Urothelium cell line (cell line): ENCODE results near the gene ERAP2.
"Not testable (repeated sequence)": the region's sequence is repeated elsewhere in the genome, so short reads cannot be mapped to it uniquely, and the experiment has no call there.

Experiments used
- DNase-seq: peaks from one replicate; pipeline ENCODE4 v3.0.0; 2011; ENCODE audit warnings: low spot score, mixed read lengths
- FAIRE-seq: peaks from 2 replicates; lab custom pipeline; 2011; peaks lifted over from hg19 to GRCh38; lab: Jason Lieb, UNC

Gene ERAP2

GRCh38 chr5:96876292-96876850, at the start of gene ERAP2:
ERAP2 (plus strand) TSS chr5:96876500; CDS start chr5:96879686, 3,186 bp downstream.
- FAIRE-seq (no peak), DNase-seq (peak; percentile 42)

- DNase-seq (no peak), FAIRE-seq (no peak)
These were observed 47.0 kb upstream of the ERAP2 start for GRCh38 chr5:96829297-96829696.

GRCh38 chr5:96834016-96834415, 42.3 kb upstream of the ERAP2 start:
- FAIRE-seq (no peak), DNase-seq (no peak)

GRCh38 chr5:96835791-96836191, 40.5 kb upstream of the ERAP2 start:
- DNase-seq: no peak
- FAIRE-seq: no peak

- DNase-seq: no peak
- no peak for FAIRE-seq
These were observed 39.5 kb upstream of the ERAP2 start for GRCh38 chr5:96836817-96837216.

GRCh38 chr5:96837303-96837702, 39.0 kb upstream of the ERAP2 start:
- FAIRE-seq (no peak), DNase-seq (no peak)

GRCh38 chr5:96838201-96839070, 37.9 kb upstream of the ERAP2 start:
- FAIRE-seq (no peak), DNase-seq (no peak)

GRCh38 chr5:96839071-96839592, 37.2 kb upstream of the ERAP2 start:
- no peak for FAIRE-seq
- DNase-seq: no peak

GRCh38 chr5:96841931-96842330, 34.4 kb upstream of the ERAP2 start:
- not testable (repeated sequence) for DNase-seq, FAIRE-seq

GRCh38 chr5:96843140-96843539, 33.2 kb upstream of the ERAP2 start:
- FAIRE-seq (no peak), DNase-seq (no peak)

GRCh38 chr5:96844481-96844990, 31.8 kb upstream of the ERAP2 start:
- DNase-seq: no peak
- no peak for FAIRE-seq

- DNase-seq (no peak), FAIRE-seq (no peak)
These were observed 24.8 kb upstream of the ERAP2 start for GRCh38 chr5:96851312-96852062.

GRCh38 chr5:96852759-96853158, 23.5 kb upstream of the ERAP2 start:
- no peak for DNase-seq
- FAIRE-seq: no peak

- no peak for DNase-seq
These were observed 22.2 kb upstream of the ERAP2 start for GRCh38 chr5:96854067-96854466.

GRCh38 chr5:96855031-96855872, 21.0 kb upstream of the ERAP2 start:
- no peak for FAIRE-seq
- DNase-seq: no peak

More at GRCh38 chr5:96854067-96854466, 22.2 kb upstream of the ERAP2 start:
- no peak for FAIRE-seq

GRCh38 chr5:96856371-96856770, 19.9 kb upstream of the ERAP2 start:
- FAIRE-seq: no peak
- DNase-seq: no peak

GRCh38 chr5:96857454-96857853, 18.8 kb upstream of the ERAP2 start:
- no peak for DNase-seq
- no peak for FAIRE-seq

GRCh38 chr5:96857924-96858323, 18.4 kb upstream of the ERAP2 start:
- DNase-seq: no peak
- FAIRE-seq: no peak

- FAIRE-seq (no peak), DNase-seq (no peak)
These were observed 16.9 kb upstream of the ERAP2 start for GRCh38 chr5:96859375-96859774.

- DNase-seq: no peak
These were observed 15.2 kb upstream of the ERAP2 start for GRCh38 chr5:96861076-96861475.

More at GRCh38 chr5:96861076-96861475, 15.2 kb upstream of the ERAP2 start:
- no peak for FAIRE-seq
